ENCODE measurements around the gene SLC25A41. TPM values are rescaled to one million over a fixed set of nuclear protein-coding genes. Genes with fewer than 3 reads are reported as not detected.

Gene SLC25A41
- polyA plus RNA-seq, 1 donor = 0.23 TPM

DNA sequence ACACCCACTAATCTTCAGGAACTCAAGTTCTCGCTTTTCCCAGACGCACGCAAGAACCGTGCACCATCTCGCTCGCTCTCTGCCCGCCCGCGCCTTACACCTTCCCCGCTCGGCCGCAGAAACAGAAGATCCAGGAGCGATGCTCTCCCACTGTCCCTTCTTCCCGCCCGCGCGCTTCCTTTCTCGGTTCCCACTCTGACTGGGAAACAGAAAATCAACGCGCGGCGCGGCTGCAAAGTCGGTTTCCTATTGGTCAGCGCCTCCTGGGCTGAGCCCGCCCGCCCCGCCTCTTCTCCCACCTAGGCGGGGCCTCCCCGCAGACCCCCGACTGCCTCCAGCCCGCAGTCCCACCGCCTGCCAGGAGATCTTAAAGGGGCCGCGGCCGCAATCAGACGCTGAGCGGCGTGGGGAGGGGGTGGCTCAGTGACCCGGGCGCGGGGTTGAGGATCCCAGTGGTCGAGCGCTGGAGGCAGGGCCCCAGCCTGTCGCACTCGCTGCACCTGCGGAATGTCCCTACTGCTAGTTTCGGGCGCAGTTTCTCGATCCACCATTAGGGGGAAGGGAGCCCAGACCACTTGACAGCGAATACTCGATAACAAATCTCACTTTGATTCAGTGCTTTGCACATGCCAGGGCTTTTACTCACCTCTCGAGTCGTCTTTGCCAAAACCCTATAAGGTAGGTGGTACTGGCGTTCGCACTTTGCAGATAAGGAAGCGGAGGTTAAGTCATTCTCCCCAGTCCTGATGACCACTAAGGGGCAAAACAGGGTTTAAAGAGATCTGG, 26.7 kb upstream of the SLC25A41 start:
- peak; percentile 94 for DNase-seq (ENCODE audit: low read depth)

- peak; percentile 39 for DNase-seq (ENCODE audit: low read depth)
Observed at GRCh38 chr19:6459262-6460098, 25.9 kb upstream of the SLC25A41 start, which contains the start of gene SLC25A23. SLC25A23 (minus strand) TSS chr19:6459792; CDS start chr19:6459628, 164 bp downstream.

- no peak for DNase-seq (ENCODE audit: low read depth)
Observed at GRCh38 chr19:6458695-6459261, 25.2 kb upstream of the SLC25A41 start.

DNA sequence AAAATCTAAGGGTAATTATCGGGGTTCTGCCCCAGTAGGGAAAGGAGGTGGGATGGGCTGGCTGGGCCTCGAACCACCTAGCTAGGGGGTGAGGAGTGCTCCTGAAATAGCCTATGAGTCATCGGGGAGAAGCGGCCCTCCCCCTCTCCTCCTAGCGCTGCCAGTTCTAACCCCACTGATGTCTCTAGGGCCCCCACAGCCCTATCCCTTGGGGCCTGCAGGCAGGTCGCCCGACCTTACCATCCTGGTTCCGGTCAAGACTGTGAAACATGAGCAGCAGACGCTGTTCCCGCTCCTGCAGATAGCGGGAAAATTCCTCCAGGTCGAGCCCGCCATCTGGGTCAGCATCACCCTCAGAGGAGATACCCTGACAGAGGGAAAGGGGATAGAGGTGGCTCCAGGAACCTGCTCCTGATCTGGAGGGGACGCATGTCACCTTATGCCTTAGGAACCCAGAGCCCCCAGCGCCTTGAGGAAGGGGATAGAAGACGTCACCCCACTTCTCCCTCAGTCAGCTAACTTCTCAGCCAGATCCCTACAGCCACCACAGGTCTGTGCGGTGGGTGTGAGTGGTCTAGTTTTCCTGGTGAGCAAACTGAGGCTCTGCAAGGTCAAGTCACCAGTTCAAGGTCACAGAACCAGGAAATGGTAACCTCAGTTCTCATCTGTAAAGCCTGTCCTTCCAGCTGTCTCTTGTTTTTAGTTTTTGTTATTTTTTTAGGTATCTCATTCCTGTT, 24.6 kb upstream of the SLC25A41 start:
- no peak for DNase-seq (ENCODE audit: low read depth)

DNA sequence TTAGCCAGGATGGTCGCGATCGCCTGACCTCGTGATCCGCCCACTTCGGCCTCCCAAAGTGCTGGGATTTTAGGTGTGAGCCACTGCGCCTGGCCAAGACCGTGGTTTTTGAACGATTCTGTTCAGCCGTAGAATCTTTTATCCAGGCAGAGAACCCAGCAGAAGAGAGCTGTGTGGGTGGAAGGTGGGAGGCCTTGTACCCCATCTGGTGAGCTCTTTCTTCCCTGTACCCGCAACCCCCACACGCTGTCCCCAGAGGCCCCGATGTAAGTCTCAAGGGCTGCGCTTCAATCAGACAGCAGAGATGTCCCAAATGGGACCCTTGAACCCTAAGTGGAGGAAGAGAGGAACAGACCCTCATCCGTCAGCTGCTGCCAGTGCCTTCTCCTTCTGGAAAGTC, 22.4 kb upstream of the SLC25A41 start:
- no peak for DNase-seq (ENCODE audit: low read depth)

GRCh38 chr19:6453951-6454565, 20.5 kb upstream of the SLC25A41 start:
- DNase-seq (ENCODE audit: low read depth) = no peak

- DNase-seq (ENCODE audit: low read depth) = no peak
Observed at GRCh38 chr19:6452899-6453298, 19.3 kb upstream of the SLC25A41 start.

DNA sequence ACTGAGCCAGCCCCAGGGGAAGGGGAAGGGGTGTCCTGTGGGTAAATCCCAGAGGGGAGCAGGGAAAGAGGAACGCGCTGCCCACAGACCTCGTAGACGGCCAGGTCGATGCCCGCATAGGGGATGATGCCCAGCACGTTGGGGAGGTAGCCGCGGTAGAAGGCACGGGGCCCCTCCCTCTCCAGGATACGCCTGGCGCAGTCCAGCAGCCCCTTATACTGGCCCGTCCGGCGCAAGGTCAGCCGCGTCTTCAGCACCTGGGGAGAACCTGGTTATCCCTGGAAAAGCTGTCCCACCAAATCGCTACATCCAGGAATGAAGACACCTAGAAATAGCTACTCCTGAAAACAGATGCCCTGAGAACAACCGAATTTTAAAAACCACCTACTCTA, 18.7 kb upstream of the SLC25A41 start:
- DNase-seq (ENCODE audit: low read depth) = no peak

- no peak for DNase-seq (ENCODE audit: low read depth)
Observed at GRCh38 chr19:6451583-6452222, 18.1 kb upstream of the SLC25A41 start.

DNA sequence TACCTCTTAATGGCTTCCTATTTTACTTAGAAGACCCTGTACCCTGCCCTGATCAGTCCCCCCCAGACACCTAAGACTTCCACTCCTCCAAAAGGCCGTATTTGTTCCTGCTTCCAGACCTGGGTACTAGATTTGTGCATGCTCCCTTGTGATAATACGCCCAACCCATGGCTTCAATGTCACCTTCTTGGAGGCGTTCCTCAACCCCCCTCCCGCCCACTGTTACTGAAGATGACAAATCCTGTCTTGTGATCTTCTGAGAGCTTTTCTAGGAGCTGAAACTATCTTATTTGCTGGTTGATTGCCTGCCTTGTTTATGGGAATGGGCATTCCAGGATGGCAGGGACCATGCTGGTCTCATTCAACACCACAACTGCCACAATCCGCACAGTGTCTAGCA, 16.6 kb upstream of the SLC25A41 start:
- no peak for DNase-seq (ENCODE audit: low read depth)

DNA sequence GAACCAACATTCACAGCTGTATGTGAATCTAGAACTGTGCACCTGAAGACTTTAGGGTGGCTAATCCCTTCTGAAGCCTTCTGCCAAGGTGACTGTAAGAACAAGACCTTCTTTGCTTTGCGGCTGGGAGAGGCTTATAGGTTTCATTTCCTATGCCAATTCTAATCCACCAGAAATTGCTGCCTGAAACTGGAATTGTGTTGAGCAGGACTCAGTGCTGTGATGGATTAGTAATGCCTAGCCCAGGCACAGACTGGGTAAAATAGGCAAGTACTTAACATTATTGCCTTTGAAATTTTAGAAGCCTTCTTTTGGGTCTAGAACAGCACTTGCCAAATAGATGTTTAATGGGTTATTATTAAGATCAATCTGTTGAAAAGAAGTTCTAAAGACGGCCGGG, 14.5 kb upstream of the SLC25A41 start:
- DNase-seq (ENCODE audit: low read depth) = no peak

GRCh38 chr19:6446452-6446851, 12.9 kb upstream of the SLC25A41 start:
- no peak for DNase-seq (ENCODE audit: low read depth)

- DNase-seq (ENCODE audit: low read depth) = no peak
Observed at GRCh38 chr19:6443986-6444385, 10.4 kb upstream of the SLC25A41 start.

DNA sequence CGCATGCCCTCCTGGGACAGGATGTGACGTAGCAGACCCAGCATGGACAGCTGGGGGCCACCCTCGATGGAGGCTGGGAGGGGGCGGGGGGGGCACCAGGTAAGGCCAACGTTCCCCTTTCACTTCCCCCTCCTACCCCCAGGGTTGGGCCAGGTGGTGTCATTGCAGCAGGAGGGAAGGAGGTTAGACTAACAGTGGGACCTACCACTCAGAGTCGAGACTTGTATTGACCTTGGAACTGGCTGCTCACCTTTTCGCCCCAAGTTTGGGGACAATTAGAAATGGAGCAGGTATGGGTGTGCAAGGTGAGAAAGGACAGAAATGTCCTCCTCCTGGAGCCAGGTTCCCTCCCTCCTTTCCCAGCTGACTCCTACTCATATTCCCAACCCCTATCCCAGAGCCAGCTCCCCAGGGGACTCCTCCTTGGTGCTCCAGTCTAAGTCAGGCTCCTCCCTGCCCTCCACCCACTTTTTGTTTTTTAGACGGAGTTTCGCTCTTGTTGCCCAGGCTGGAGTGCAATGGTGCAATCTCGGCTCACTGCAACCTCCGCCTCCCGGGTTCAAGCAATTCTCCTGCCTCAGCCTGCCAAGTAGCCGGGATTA, 8.6 kb upstream of the SLC25A41 start:
- DNase-seq (ENCODE audit: low read depth) = no peak

DNA sequence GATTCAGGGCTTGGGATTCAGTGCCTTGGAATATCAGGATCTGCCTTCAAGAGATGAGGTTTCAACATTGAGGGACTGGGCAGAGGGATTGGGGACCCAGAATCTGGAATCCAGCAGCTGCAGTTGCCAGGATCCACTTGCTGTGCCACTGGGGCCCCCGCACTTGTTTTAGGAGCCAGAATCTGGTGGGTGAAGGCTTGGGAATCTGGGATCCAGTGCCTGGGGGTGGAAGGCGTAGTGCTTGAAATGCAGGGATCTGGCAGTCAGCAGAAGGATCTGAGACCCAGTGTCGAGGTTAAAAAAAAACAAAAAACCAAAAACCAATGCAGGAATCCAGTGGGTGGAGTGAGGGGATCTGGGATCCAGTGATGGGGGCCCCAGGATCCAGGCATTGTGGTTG, 7.3 kb upstream of the SLC25A41 start:
- no peak for DNase-seq (ENCODE audit: low read depth)

DNA sequence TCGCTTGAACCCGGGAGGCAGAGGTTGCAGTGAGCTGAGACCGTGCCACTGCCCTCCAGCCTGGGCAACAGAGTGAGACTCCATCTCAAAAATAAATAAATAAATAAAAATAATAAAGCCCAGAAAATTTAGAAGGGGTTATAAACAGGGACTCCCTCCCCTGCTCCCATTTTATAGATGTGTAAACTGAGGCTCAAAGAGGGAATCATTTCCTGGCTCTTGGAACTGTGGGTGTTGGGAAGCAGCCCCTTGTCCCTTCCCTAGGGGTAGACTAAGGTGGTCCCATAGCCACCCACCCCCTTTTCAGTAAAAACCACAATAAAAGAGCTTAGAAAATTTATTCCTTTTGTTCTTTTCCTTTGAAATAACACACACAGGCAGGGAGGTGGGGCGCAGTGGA, 6.2 kb upstream of the SLC25A41 start:
- DNase-seq (ENCODE audit: low read depth) = no peak

DNA sequence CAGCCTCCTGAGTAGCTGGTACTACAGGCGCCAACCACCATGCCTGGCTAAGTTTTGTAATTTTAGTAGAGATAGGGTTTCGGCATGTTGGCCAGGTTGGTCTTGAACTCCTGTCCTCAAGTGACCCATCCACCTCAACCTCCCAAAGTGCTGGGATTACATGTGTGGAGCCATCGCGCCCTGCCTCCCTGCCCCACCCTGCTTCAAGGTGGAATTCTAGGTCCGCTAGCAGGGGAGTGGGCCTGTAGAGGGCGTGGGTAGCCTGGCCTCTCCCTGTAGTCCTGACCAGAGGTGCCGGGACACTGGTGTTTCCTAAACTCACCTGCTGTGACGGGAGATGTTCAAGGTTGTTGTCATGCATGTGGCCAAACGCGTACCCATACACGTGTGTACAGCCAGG, 398 bp downstream of the SLC25A41 start:
- no peak for DNase-seq (ENCODE audit: low read depth)

DNA sequence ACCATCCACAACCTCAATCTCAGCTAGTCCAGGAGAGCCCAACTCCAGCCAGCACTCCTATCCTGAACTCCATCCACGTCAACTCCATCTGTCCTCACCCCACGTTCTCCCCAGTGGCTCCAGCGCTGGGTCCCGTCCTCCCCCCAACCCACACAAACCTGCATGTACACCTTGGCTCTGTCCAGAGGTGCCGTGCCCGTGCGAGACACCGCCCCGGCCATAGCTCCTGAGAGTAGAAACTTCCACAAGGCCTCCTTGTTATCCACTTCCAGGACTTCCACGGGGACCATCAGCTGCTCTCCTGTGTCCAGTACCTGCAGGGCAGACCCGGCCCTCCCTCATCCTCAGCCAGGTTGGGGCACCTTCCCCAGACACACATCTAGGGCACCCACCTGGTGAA, 1.7 kb downstream of the SLC25A41 start:
- DNase-seq (ENCODE audit: low read depth) = no peak

DNA sequence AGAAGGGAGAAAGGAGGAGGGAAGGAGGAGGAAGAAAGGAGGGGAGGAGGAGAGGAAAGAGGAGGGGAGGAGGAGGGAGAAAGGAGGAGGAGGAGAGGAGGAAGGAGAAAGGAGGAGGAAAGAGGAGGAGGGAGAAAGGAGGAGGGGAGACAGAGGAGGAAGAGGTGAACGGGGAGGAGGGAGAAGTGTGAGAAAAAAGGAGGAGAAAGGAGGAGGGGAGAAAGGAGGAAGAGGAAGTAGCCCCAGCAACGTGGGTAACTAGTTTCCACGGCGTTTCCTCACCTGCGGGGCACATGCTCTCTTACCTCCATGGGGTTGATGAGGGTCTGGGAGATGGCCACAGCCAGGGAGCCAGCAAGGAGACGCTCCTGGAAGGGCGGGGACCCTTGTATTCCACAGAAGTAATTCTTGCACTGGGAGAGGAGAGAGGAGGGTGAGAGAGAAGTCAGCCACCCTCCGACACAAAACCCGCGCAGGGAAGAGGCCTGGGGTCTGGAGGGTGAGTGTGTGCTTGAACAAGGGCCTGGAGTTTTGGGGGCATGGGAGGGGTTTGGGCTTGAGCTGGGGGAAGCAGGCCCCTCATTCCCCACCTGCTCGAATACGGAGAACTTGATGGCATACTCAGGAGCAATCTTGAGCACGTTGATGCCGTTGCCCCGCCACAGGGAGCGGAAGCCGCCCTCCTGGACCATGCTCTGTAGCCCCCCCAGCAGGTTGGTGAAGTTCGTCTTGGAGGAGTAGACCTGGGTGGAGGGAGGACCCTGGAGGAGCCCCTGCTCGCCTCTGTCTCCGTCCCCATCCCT, 3.9 kb downstream of the SLC25A41 start:
- no peak for DNase-seq (ENCODE audit: low read depth)

Data from forelimb muscle (tissue), 1 donor.